Erythroblast (primary cell): ENCODE results near the gene TRAF7.

Source experiments
- DNase-seq, 2 experiments: peaks; one replicate each; lab custom pipeline; 2025; lab: John Stamatoyannopoulos, UW
- GATA1 ChIP-seq: IDR thresholded peaks from 2 replicates; pipeline ENCODE4 v1.6.1; 2011; ENCODE audit warnings: low read depth, mild to moderate bottlenecking, control low read depth, low read length, moderate library complexity
- POLR2A ChIP-seq: IDR thresholded peaks from 2 replicates; pipeline ENCODE4 v1.6.1; 2011; ENCODE audit warnings: mild to moderate bottlenecking, low read length

TRAF7 gene

GRCh38 chr16:2178321-2179106 is 22.9 kb downstream of the TRAF7 start:
- TF ChIP-seq GATA1 (no peak), POLR2A (no peak)
- DNase-seq = peak; percentile 71 to 73

GRCh38 chr16:2179107-2179501 is 23.5 kb downstream of the TRAF7 start:
- no peak for DNase-seq
- TF ChIP-seq POLR2A = no peak

GRCh38 chr16:2179576-2179975 is 24.0 kb downstream of the TRAF7 start:
- DNase-seq = no peak
- no peak for TF ChIP-seq GATA1
- no peak for TF ChIP-seq POLR2A

- TF ChIP-seq GATA1 = no peak
- TF ChIP-seq POLR2A = no peak
- no peak for DNase-seq
Measured at GRCh38 chr16:2180461-2180860, 24.9 kb downstream of the TRAF7 start.

GRCh38 chr16:2180962-2181923 is 25.7 kb downstream of the TRAF7 start:
- DNase-seq = no peak
- no peak for TF ChIP-seq POLR2A
- no peak for TF ChIP-seq GATA1

GRCh38 chr16:2181952-2182351 is 26.4 kb downstream of the TRAF7 start:
- DNase-seq = no peak
- TF ChIP-seq POLR2A (no peak), GATA1 (no peak)

GRCh38 chr16:2183671-2184070 is 28.1 kb downstream of the TRAF7 start:
- TF ChIP-seq POLR2A = no peak
- TF ChIP-seq GATA1 = no peak
- no peak for DNase-seq

GRCh38 chr16:2184346-2184745 is 28.8 kb downstream of the TRAF7 start:
- no peak for DNase-seq
- TF ChIP-seq POLR2A = no peak
- no peak for TF ChIP-seq GATA1

- TF ChIP-seq GATA1 (no peak), POLR2A (no peak)
- DNase-seq = no peak
Measured at GRCh38 chr16:2184962-2185361, 29.4 kb downstream of the TRAF7 start.

- DNase-seq = no peak
- TF ChIP-seq POLR2A = no peak
- TF ChIP-seq GATA1 = no peak
Measured at GRCh38 chr16:2186064-2186463, 30.5 kb downstream of the TRAF7 start.

GRCh38 chr16:2186505-2186904 is 30.9 kb downstream of the TRAF7 start:
- no peak for TF ChIP-seq POLR2A
- DNase-seq = no peak

- no peak for DNase-seq
- no peak for TF ChIP-seq POLR2A
- no peak for TF ChIP-seq GATA1
Measured at GRCh38 chr16:2187212-2187611, 31.6 kb downstream of the TRAF7 start.

GRCh38 chr16:2188395-2188794 is 32.8 kb downstream of the TRAF7 start:
- DNase-seq = no peak
- TF ChIP-seq GATA1 (no peak), POLR2A (no peak)

- TF ChIP-seq POLR2A (no peak), GATA1 (no peak)
- DNase-seq = no peak
Measured at GRCh38 chr16:2189252-2189893, 33.8 kb downstream of the TRAF7 start.
